CD4-positive, alpha-beta T cell treated with Interleukin-12 subunit alpha and Interleukin-12 subunit beta, for 1 hour (primary cell): ENCODE measurements around the gene NSMCE1.
"Not testable (repeated sequence)": the region's sequence is repeated elsewhere in the genome, so short reads cannot be mapped to it uniquely, and the experiment has no call there.

Experiments used
- DNase-seq: peaks from one replicate; pipeline ENCODE4 v3.0.0-alpha.2; 2020

NSMCE1 gene

DNA sequence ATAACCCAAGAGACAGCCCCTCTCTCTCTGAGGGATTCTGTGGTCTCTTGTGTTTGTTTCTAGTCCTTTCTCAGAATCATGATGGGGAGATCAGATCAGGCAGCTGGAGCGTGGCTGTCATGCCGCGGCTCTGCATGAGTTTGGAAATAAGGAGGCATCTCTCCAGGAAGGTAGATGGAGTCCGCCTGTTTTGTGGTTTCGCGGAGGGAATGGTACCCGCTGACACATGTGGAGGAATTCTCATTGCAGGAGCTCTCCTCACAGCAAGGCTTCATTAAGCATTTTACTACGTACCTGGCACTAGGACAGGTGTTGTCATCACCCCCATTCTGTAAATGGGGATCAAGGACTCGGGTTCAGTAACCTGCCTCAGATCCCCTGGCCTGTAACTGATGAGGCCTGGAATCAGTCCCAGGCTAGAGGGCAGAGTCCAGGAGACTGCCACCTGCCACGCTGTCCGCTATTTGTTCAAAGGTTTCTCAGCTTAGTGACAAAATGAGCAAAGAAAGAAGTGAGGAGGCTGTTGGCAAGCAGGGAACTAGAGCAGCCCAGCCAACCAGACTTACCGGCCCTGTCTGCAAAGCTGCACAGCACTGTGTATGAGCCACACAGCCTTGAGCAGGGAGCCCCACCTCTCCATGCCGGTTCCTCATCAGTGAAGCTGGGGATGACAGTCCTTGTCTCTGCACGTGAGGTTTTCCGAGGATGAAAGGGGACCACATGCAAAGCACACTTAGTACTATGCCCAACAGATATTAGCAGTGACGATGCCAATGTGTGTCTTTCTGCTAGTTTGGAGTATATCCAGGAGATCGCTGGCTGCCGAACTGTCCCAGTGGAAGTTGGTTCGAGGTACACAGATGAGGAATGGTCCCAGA, 54.2 kb downstream of the NSMCE1 start:
- DNase-seq, result no peak

DNA sequence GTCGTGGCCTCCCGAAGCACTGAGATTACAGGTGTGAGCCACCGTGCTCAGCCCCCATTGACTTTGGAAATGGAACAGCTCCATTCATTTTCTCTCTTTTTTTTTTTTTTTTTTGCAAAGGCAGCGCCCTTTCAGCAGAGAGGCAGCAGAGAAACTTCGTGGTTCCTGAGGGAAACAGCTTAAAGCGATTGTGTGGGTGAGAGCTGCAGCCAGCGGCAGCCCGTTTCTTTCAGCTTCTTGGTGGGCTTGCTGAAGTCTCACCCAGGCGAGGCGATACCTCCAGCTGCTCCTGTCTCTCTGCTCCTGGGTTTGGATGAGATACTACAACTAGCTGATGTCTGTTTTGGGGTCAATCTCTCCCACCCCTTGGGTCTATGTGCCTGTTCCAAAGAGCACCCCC, 57.5 kb downstream of the NSMCE1 start:
- no peak for DNase-seq

DNA sequence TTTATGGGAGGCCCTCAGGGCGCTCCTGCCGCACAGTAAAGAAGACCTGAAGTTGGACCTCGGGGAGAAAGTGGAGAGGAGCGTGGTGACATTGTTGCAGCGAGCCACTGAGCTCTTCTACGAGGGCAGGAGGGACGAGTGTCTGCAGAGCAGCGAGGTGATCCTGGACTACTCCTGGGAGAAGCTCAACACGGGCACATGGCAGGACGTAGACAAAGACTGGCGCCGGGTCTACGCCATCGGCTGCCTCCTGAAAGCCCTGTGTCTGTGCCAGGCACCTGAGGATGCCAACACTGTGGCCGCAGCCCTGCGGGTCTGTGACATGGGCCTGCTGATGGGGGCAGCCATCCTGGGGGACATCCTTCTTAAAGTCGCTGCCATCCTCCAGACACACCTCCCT, 58.4 kb downstream of the NSMCE1 start:
- DNase-seq, result no peak

DNA sequence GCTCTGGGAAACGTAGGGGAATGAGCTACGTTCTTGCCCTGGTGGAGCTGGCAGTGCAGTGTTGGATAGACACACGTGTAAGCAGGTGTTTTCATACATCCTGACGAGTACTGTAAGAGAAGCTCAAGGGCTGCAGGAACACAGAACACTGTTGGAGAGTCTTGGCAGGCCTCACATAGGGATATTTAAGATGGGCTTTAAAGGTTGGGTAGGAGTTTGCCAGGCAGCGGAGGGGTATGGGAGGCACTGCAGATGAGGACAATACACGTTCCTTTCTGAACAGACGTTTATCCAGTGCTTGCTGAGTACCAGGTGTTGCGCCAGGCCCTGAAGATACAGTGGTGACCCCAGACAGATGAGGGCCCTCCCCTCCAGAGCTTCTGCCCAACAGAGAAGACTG, 59.0 kb downstream of the NSMCE1 start:
- no peak for DNase-seq

DNA sequence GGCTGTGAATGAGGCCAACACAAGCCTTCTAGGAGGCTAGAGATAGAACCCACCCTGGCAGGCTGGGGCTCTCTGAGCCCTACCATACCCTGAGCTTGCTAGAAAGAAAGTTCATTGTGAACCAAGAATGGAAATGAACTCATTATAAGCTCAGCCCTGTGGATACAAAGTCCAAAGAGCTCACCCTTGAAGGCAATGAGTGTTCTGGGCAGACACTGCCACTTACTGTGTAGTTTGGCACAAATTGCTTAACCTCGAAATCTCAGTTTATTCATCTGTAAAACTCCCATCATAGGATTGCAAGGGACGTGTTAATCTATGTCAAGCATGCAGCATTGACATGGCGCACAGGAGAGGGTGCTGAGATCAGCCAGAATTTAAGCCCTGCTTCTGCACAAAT, 59.8 kb downstream of the NSMCE1 start:
- no peak for DNase-seq

DNA sequence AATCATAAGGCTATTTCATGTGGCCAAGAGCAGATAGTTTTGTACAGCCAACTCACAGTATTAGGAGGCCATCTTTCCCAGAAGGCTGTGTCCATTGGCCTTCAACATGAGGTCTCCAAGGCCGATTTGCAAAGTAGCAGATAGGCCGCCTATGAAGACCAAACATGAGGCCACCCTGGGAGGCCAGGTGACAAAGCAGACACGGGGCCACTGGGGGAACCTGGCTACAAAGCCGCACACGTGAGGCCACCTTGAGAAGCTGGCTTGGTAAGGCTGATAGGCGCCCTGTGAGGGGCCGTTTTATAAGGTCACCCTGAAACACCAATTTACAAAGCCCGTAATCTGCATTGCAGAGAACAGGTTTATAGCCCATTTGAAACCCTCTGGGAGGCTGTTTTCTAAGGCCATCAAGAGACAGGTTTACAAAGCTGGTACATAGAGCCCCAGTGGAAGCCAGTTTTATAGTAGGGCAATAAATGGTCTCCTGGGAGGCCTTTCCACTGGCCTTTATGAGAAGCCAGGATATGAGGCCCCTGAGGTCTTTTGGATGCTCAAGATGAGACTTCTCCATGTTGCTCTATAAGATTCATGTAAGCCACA, 60.4 kb downstream of the NSMCE1 start:
- no peak for DNase-seq

DNA sequence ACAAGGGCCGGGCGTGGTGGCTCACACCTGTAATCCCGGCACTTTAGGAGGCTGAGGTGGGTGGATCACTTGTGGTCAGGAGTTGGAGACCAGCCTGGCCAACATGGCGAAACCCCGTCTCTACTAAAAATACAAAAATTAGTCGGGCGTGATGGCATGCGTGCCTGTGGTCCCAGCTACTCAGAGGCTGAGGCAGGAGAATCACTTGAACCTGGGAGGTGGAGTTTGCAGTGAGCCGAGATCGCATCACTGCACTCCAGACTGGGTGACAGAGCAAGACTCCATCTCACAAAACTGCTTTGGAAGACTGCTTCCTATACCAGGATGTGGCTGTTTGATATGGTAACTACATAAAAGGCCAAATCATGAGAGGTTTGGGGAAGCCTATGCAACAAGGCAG, 61.5 kb downstream of the NSMCE1 start:
- DNase-seq, result not testable (repeated sequence)

DNA sequence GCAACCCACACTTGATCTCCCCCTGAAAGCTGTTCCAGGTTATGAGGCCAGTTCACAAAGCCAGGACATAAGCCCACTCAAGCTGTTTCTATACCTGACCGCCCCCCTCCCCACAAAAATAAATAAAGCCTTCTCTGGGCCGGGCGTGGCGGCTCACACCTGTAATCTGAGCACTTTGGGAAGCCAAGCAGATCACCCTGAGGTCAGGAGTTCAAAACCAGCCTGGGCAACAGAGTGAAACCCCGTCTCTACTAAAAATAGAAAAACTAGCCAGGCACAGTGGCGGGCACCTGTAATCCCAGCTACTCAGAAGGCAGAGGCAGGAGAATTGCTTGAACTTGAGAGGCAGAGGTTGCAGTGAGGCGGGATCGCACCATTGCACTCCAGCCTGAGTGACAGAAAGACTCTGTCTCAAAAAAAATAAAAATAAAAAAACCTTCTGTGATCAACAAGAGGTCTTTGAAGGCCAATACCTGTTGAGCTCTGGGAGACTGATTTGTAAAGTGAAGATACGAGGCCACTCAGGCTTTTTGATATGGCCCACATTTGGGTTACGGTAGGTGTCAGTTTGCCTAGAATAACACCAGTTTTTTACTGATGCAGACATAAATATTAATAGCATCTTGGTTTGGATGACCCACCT, 63.0 kb downstream of the NSMCE1 start:
- DNase-seq, result no peak

DNA sequence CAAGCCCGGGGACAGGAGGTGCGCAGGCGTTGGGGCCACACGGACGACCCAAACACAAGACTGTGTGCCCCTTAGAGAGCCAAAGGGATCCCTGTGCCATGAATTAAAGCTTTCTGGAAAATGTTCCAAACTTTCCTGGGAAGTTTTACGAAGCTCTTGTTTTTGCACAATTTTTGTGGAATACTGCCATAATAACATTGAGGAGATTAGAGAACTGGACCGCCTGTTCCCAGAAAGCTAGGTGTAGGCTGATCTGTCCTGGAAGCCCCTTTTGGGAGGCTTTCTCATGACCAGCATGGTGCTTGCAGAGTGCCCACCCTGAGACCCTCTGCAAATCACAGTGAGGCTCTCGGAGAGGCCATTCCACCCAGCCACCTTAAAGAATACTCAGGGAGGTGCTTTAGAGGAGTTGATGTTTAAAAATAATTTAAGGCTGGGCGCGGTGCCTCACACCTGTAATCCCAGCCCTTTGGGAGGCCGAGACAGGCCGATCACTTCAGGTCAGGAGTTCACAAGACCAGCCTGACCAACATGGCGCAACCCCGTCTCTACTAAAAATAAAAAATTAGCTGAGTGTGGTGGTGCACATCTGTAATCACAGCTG, 64.2 kb downstream of the NSMCE1 start:
- DNase-seq, result no peak

DNA sequence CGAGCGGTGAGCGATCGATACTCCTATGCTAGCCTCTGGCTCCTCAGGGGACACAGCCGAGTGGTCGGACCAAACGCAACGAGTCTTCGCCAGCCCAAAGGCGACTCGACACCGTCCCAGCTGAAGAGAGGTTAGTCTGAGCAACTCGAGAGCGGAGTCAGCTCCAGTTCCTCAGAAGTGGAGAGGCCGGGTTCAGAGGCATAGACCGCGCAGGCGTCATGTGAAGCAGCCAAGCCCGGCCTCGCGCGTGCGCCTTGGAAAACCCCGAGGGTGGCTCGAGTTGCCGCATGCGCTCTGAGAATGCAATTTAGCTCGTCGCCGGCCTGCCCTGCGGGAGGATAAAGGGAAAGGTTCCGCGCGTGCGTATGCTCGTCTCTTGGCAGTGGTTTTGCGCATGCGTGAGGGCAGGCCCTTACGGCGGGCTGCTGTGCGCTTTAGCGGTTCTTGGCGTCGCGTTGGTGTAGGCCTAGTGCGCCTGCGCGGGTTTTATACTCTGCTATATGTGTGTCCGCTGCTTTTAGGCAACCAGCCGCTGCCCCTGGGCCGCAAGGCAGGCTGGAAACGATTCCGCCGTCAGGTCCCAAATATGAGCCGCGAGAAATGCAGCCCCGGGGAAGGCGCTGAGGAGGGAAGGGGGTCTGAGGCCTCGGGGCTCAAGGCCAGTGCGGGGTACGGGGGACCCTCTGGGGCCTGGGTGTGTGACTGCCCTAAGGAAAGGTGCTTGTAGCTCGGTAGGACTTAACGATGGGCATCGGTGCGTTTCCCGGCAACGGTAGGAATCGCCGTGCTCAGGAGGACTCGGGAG, 64.9 kb downstream of the NSMCE1 start, which contains the start of gene KDM8:
TSS of gene KDM8 (plus strand) at position 20 of the 805 bp plus-strand sequence. CDS start 6,598 bp downstream, outside the sequence.
- peak; percentile 100 for DNase-seq

DNA sequence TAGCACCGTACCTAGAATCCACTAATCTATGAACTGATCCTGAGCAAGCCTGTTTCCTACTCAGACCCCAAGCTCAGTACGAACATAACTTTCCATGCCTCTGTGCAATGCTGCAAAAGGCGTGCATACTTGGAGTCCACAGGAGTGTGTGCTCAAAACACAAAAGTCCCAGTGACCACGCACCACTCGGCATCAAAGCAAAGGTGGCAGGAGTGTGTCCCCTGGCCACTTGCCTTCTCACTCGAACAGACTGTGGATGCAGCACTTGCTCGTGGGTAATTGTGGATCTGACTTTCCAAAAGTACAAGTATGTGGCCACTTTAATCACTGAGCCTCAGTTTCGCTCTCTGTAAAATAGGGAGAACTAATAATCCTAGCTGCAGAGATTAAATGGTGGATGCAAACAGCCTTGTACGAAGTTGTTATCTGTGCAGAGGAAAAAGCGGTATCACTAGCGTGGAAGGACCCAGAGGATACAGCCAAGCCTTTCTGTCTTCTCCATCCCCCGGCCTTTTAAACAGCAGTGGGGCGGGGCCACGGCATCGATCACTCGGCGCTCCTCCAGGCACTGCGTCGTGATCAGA, 65.6 kb downstream of the NSMCE1 start:
- DNase-seq, result peak; percentile 93

DNA sequence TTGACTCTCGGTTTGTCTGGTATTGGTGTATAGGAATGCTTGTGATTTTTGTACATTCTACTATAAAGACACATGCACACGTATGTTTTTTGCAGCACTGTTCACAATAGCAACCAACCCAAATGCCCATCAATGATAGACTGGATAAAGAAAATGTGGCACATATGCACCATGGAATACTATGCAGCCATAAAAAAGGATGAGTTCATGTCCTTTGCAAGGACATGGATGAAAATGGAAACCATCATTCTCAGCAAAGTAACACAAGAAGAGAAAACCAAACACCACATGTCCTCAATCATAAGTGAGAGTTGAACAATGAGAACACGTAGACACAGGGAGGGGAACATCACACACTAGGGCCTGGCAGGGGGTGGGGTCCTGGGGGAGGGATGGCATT, 67.7 kb downstream of the NSMCE1 start:
- not testable (repeated sequence) for DNase-seq

DNA sequence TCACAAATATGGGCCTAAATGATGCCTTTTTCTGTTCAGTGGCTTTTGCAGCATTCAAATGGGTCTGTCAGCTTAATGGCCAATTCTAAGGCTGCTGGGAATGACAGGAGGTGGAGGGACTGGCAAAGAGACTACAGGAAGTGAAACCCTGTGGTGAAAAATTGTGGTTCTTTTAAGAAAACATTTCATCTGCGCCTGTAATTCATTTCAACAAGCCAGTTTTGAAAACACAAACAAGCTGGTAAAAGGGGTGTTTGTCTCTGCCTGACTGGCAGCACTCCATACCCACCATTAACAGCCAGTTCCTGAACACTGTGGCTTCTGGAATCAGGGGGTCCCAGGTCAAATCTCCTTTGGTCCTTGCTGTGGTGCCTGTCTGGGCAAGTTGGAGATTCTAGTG, 68.8 kb downstream of the NSMCE1 start:
- DNase-seq, result peak; percentile 59

DNA sequence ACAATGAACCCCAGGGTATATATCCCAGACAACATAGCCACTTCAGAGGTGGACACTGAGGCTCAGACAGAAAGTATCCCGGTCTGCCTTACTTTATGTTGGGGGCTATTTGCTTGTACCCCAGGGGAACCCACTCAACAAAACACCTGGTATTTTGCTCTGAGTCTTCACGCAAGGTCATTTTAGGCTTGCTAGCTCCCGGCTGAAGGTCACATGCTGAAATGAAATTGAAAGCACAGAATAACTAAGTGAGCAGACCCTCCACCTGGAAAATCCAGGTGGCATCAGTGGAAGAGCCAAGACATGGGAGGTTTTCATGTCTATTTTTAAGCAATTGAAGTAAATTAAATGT, 69.4 kb downstream of the NSMCE1 start:
- DNase-seq, result no peak

DNA sequence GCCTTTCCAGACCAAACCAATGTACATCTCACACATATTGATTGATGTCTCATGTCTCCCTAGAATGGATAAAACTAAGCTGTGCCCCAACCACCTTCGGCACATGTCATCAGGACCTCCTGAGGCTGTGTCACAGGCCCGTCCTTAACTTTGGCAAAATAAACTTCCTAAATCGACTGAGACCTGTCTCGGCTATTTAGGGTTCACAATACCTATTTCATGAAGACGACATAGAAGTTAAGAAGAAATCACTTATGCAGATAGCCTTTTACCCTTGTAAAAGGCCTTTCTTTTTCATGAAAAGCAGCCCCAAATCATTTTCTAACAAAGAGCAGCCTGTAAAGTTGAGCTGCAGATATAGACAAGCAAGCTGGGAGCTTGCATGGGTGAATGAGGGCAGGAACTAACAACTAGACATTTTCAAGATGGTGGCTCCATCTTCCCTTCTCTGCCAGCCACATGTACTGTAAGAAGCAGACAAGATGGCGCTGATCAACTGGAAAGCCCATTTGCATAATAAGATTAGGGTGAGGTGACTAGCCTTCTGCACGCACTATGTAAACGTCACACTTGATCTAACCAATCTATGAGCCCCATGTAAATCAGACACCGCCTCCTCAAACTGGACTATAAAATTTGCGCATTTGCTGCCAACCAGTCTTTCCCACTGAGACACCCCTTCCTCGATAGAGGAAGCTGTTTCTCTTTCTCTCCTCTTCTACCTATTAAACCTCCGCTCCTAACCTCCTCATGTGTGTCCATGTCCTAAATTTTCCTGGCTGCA, 69.9 kb downstream of the NSMCE1 start:
- DNase-seq, result no peak

DNA sequence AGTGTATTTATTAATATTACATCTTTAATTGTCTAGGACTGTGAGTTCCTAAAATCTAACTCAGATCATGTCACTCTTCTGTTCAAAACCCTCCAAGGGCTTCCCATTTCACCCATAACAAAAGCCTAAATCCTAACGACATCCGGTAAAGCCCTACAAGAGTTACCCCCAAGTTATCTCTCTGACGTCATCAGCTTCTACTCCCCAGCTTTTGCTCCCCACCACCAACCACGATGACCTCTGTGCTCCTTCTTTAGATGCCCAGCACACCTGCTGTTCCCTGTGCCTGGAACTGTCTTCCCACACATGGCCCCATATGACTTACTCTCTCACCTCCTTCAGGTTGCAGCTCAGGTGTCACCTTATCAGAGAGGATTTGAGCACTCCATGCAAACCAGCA, 71.6 kb downstream of the NSMCE1 start:
- DNase-seq, result no peak

DNA sequence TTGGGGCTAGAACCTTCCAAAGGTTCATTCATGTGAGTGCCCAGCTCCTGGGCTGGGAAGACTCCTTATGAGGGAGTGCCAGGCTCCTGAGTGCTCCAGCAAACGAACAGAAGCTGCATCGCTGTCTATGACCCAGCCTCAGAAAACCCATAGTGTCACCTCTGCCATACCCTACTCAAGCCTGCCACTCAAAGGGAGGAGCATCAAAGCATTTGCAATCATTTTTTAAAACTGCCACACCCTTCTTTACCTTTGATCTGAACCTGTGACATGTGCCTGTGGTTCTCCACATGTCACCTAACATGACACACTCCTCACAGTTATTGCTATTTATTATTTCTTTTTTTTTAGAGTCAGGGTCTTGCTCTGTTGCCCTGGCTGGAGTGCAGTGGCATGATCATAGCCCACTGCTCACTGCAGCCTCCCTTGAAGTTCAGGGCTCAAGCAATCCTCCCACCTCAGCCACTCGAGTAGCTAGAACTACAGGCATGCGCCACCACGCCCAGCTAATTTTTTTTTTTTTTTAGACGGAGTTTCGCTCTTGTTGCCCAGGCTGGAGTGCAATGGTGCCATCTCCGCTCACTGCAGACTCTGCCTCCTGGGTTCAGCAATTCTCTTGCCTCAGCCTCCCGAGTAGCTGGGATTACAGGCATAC, 72.5 kb downstream of the NSMCE1 start:
- DNase-seq, result peak; percentile 77

DNA sequence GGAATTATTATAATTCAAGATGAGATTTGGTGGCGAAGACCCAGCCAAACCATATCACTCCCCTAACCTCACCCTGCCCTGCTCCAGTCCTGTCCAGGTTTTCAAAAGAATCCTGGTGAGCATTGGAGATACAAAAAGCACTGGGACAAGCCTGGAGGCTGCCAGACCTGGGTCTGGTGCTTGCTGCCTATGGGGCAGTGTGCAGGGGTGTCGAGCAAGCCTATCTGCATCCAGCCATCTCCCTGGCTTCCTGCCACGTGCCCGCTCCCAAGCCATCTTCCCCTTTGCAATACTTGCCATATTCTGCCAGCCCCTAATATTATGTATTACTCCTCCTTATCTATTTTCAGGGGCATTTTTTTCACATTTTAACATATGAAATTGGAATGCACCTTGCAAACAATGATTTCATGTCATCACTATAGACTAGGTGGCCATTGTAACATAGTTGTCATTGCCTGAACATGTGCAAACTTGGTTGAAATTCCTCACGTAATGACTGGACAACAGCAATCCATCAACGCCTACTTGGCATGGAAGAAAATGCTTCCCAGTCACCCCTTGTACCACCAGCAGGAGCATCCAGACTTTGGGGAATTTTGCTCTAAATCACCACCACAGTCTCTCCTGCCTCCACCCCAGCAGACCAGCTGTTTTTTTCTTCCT, 73.4 kb downstream of the NSMCE1 start:
- DNase-seq, result no peak

DNA sequence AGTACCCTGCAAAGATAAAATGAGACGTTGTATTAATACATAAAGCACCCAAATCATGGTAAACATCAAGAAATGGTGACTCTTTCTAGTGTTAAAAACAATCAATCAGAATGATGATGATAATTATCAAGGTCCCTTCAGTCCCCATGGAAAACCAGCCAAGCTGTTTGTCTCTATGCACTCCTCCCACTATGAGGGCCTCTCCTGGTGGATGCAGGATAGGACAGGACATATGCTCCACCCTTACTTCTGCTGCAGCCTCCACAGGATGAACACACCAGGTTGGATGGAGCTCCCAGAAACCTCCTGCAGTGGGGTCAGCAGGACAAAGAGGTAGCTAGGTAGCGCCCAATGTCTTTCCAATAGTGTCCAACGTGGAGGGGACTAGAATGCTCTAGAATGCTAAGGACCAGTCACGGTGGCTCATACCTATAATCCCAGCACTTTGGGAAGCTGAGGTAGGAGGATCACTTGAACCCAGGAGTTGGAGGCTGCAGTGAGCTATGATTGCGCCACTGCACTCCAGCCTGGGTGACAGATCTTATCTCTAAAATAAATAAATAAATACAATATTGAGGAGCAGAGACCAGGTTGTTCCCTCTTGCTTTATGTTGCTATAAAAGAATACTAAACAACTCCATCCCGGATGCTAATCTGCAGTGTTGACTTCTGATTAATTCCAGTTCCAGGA, 75.1 kb downstream of the NSMCE1 start:
- DNase-seq, result no peak
